ENCODE measurements around the gene GNPAT.

The GNPAT gene

DNA sequence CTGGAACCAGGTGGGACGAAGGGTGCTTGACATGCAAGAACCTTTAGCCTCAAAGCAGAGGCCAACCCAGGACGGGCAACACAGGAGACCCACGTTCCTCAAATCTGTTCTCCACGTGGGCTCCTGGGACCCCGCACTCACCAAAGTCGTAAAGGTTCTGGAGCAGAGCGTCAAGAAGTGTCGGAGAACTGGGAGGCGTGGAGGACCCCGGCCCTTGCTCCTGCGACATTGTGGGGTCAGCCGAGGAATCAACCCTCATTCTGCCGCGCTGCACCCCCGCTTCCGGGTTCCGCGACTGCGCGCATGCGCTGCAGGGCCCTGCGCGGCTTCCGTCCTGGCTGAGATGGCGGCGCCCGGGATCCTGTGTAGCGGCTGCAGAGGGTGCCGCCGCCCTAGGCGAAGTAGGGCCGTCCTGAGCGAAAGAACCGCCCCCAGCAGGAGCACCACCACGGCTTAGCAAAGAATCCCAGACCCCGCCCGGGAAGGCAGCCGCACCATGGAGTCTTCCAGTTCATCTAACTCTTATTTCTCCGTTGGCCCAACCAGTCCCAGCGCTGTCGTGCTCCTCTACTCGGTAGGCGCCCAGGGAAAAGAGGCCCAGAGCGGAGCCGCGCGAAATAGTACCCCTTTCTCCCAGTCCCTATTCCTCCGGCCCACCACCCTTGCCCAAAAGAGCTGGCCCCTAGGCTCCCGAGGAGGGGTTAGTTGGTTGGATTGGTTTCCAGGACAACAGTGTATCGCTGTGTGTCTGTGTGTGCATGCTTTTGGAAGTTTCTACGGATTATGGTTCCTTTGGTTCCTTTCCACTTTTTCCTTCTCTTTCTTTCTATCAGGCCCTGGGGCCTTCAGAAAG is at the start of gene GNPAT:
TSS of gene GNPAT (plus strand) at position 330 of the 853 bp plus-strand sequence. CDS start at position 497, 167 bp downstream.
- DNase-seq (ENCODE audit: extremely low read depth in 1 of 2, low read depth in 1 of 2): peak; percentile 77 to 85

GRCh38 chr1:231192620-231193163 is 48.3 kb upstream of the GNPAT start:
- no peak for DNase-seq (ENCODE audit: extremely low read depth in 1 of 2, low read depth in 1 of 2)

- DNase-seq (ENCODE audit: extremely low read depth in 1 of 2, low read depth in 1 of 2): no peak
Observed at GRCh38 chr1:231193710-231194340, 47.2 kb upstream of the GNPAT start.

GRCh38 chr1:231194476-231194842 is 46.6 kb upstream of the GNPAT start:
- no peak for DNase-seq (ENCODE audit: extremely low read depth in 1 of 2, low read depth in 1 of 2)

- DNase-seq (ENCODE audit: extremely low read depth in 1 of 2, low read depth in 1 of 2): no peak
Observed at GRCh38 chr1:231194843-231195516, 46.0 kb upstream of the GNPAT start.

DNA sequence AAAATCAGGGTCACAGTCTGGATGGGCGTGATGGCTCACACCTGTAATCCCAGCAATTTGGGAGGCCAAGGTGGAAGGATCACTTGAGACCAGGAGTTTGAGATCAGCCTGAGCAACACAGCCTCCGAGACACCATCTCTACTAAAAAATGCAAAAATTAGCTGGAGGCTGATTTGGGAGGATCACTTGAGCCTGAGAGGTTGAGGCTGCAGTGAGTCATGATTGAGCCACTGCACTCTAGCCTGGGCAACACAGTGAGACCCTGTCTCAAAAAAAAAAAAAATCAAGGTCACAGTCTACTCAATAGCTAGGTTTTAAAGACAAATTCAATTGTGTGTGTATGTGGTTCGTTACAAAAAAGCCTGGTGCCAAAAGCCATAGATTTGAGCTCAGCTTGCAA is 44.7 kb upstream of the GNPAT start:
- DNase-seq (ENCODE audit: extremely low read depth in 1 of 2, low read depth in 1 of 2): no peak

DNA sequence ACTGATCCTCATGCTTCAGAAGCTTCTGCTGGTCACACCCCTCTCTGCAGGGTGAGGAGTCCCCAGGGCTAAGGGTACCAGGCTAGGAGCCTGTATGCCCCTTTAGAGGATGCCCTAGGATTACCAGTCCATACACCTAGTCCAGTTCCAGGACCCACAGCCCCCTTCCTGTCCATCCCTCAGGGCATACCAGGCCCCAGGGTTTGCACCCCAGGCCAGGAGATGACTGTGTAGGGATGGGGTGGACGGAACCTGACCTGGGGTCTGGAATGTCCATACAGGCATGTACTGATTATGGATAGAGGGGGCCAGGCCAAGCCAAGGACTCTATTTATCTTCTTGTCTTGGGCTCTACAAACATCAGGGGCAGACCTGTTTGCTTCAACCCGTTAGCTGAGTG is 44.3 kb upstream of the GNPAT start:
- no peak for DNase-seq (ENCODE audit: extremely low read depth in 1 of 2, low read depth in 1 of 2)

- no peak for DNase-seq (ENCODE audit: extremely low read depth in 1 of 2, low read depth in 1 of 2)
Observed at GRCh38 chr1:231199868-231200267, 41.1 kb upstream of the GNPAT start.

DNA sequence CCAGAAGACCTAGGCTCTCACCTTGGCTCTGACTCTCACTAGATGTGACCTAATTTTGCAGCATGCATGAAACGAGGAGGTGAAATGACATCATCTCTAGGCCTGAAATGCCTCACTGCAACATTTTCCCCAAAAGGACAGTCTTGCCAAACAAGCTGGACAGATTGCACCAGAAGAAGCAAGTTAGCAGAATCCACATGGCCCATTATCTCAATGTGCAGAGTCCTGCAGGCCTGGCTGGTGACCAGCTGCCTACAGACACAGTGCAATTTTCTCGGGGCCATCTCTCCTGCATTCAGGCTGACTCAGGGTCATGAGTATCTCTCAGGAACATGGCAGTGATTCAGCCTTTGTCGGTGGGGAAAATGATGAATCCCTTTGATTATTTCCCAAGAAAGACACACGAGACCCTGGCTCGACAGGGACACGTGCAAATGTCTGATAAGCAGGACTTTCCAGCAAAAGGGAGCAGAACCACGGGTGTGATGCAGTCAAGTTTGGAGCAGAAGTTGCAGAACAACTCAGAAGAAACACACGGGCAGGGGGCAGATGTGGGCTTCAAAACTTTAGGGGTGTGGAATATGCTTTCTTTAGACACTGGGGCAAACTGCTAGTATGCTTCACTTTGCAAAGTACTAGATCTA is 40.5 kb upstream of the GNPAT start:
- DNase-seq (ENCODE audit: extremely low read depth in 1 of 2, low read depth in 1 of 2): no peak

DNA sequence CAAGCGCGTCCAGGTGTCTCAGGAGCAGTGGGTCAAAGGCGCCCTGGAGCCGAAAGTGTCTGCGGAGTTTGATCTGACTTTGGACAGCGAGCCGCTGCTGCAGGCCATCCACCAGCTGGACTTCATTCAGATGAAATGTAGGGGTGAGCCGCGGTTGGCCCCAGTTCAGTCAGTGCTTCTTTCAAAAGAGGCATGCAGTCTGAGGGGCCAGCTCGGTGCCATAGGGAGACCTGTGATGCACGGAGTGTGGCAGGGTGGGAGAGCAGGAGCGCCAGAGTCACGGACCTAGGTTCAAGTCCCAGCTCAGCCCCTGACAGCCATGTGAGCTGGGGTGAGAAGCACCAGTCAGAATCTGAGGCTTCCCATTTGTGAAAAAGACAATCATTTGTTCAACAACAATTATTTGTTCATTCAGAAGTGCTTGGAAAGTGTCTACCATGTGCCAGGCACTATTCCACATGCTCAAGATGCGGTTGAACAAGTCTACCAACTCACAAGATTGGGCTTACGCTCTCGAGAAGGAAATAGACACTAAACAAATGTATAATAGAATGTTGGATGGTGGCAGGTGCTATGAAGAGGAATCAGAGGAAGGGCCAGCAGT is 39.5 kb upstream of the GNPAT start:
- DNase-seq (ENCODE audit: extremely low read depth in 1 of 2, low read depth in 1 of 2): no peak

DNA sequence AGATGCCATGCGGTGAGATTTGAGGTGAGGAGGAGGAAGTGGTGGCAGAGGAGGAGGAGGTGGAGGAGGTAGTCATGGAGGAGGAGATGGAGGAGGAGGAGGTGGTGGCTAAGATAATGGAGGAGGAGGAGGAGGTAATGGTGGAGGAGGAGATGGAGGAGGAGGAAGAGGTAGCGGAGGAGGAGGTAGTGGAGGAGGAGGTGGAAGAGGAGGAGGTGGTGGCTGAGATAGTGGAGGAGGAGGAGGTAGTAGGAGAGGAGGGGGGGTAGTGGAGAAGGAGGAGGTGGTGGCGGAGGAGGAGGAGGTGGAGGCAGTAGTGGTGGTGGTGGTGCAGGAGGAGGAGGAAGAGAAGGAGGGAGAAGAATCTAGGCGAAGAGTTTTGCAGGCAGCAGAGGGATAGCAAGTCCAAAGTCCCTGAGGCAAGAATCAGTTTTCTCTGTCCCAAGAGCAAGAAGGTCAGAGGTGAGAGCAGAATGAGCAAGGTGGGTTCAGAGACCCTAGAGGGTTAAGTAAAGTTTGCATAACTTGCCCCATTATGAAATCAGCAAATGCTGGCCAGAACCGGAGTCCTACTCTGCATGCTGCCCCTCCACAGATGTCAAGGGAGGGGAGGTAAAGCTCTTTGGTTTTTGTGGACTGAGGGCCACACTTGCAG is 38.9 kb upstream of the GNPAT start:
- no peak for DNase-seq (ENCODE audit: extremely low read depth in 1 of 2, low read depth in 1 of 2)

DNA sequence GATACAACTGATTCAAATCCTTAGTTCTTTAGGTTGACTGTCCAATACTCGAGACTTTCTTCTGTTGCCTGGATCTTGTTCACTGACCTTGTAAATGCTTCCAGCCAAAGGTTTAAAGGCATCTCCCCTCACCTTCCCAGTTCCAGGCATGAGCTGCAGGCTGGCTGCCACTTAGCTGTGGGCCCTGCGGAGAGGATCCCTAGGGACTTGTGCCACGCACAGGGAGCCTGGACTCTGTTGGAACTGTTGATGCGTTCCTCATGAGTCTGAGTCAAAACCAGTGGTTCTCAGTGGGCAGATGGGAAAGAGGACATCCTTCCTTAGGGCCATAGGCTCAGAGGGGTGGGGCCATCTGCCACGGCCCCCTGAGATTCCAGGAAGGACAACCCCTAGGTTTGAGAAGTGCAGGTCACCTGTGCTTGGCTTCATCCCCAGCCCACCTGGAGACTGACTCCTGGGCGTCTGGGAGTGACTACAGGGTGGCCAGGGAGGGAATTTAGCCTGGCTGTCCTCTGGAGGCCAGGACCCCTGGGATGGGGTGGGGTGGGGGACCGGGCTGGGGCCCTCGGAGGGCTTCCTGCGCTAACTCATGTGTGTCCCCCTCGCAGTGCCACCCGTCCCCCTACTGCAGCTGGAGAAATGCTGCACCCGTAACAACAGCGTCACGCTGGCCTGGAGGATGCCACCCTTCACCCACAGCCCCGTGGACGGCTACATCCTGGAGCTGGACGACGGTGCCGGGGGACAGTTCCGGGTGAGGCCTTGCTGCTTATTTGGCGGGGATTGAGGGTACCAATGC is 37.6 kb upstream of the GNPAT start:
- no peak for DNase-seq (ENCODE audit: extremely low read depth in 1 of 2, low read depth in 1 of 2)

GRCh38 chr1:231206856-231207255 is 34.2 kb upstream of the GNPAT start:
- DNase-seq (ENCODE audit: extremely low read depth in 1 of 2, low read depth in 1 of 2): no peak

- no peak for DNase-seq (ENCODE audit: extremely low read depth in 1 of 2, low read depth in 1 of 2)
Observed at GRCh38 chr1:231207437-231207836, 33.6 kb upstream of the GNPAT start.

DNA sequence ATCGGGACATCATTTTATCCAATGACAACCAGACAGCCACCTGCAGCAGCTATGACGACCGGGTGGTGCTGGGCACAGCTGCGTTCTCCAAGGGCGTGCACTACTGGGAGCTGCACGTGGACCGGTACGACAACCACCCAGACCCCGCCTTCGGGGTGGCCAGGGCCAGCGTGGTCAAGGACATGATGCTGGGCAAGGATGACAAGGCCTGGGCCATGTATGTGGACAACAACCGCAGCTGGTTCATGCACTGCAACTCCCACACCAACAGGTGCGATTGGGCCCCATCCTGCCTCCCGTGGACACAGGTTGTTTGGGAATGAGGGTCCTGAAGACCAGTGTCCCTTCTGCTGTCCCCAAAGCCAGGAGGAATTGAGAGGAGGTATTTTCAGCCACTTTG is 32.0 kb upstream of the GNPAT start:
- no peak for DNase-seq (ENCODE audit: extremely low read depth in 1 of 2, low read depth in 1 of 2)

- no peak for DNase-seq (ENCODE audit: extremely low read depth in 1 of 2, low read depth in 1 of 2)
Observed at GRCh38 chr1:231209531-231209930, 31.5 kb upstream of the GNPAT start.

DNA sequence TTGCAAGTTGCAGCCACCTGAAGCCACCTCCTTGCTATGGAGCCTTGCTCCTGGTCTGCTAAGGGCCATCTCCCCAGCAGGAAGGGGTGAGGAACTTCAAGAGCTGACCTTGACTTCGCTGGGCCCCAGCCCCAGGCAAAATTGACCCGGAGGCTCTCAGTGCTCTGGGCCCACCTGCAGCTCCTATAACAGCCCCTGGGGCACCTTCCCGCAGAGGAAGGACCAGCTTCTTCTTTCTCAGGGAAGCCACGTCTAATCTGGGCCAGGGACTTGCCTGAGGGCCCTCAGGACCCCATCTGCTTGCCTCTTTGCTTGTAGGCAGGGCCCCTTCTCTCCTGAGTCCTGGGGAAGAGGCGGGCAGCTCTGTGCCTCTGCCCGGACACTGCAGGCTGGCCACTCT is 30.9 kb upstream of the GNPAT start:
- no peak for DNase-seq (ENCODE audit: extremely low read depth in 1 of 2, low read depth in 1 of 2)

- peak; percentile 82 to 88 for DNase-seq (ENCODE audit: extremely low read depth in 1 of 2, low read depth in 1 of 2)
Observed at GRCh38 chr1:231211005-231211857, 29.8 kb upstream of the GNPAT start.

Data from stimulated activated CD8-positive, alpha-beta memory T cell treated with anti-CD3 and anti-CD28 coated beads, Interleukin-7, amount 100 ng/mL, for 48 hours (primary cell).